HepG2 (cell line): ENCODE data around the gene HRC. TPM values are rescaled to one million over a fixed set of nuclear protein-coding genes. Genes with fewer than 3 reads are reported as not detected.

Experiments
- ASH2L ChIP-seq: fragments of 300-600, 200-600 bp; sonication (generic); IDR thresholded peaks from 2 replicates; pipeline ENCODE4 v1.7.0; 2017; ENCODE audit warnings: low read depth, mild to moderate bottlenecking, moderate library complexity, mixed read lengths, low read length; ENCODE audit not compliant: insufficient read length
- ATF3 ChIP-seq: sonication (generic); formaldehyde crosslinking; IDR thresholded peaks from 2 replicates; pipeline ENCODE4 v1.4.0; 2020; ENCODE audit warnings: missing genetic modification reagents
- ESRRA ChIP-seq: sonication (generic); formaldehyde crosslinking; IDR thresholded peaks from 2 replicates; pipeline ENCODE4 v1.5.1; 2020; ENCODE audit warnings: mild to moderate bottlenecking, low read depth, missing genetic modification reagents
- FOXP1 ChIP-seq, 2 experiments: fragments of 450-650 bp in 1 of 2; IDR thresholded peaks; 2 replicates each; pipeline ENCODE4 v1.6.1; 2017 to 2018; ENCODE audit warnings: antibody characterized with exemption in 1 of 2
- IRF9 ChIP-seq: sonication (generic); formaldehyde crosslinking; IDR thresholded peaks from 2 replicates; pipeline ENCODE4 v1.8.0; 2022; ENCODE audit warnings: missing genetic modification reagents, mild to moderate bottlenecking, borderline replicate concordance
- KDM4B ChIP-seq: sonication (generic); formaldehyde crosslinking; IDR thresholded peaks from 2 replicates; pipeline ENCODE4 v1.4.0; 2020; ENCODE audit warnings: missing genetic modification reagents
- RORA ChIP-seq: sonication (generic); formaldehyde crosslinking; IDR thresholded peaks from 2 replicates; pipeline ENCODE4 v1.5.0; 2020; ENCODE audit warnings: mild to moderate bottlenecking, missing genetic modification reagents, moderate library complexity
- SUZ12 ChIP-seq: fragments of 150-350 bp; IDR thresholded peaks from 2 replicates; pipeline ENCODE4 v1.6.1; 2014; ENCODE audit warnings: low read depth, low read length
- TFDP2 ChIP-seq: sonication (generic); formaldehyde crosslinking; IDR thresholded peaks from 2 replicates; pipeline ENCODE4 v1.4.0; 2020; ENCODE audit warnings: missing genetic modification reagents
- TMF1 ChIP-seq: sonication (generic); formaldehyde crosslinking; IDR thresholded peaks from 2 replicates; pipeline ENCODE4 v1.8.1; 2022; ENCODE audit warnings: low read depth, missing genetic modification reagents
- TSC22D2 ChIP-seq: sonication (generic); formaldehyde crosslinking; IDR thresholded peaks from 2 replicates; pipeline ENCODE4 v1.5.1; 2020; ENCODE audit warnings: missing genetic modification reagents, mild to moderate bottlenecking, borderline replicate concordance
- ZNF501 ChIP-seq: sonication (generic); formaldehyde crosslinking; IDR thresholded peaks from 2 replicates; pipeline ENCODE4 v1.5.1; 2020; ENCODE audit warnings: mild to moderate bottlenecking, moderate library complexity, missing genetic modification reagents
- ZNF558 ChIP-seq: sonication (generic); formaldehyde crosslinking; IDR thresholded peaks from 2 replicates; pipeline ENCODE4 v1.9.0; 2022; ENCODE audit warnings: mild to moderate bottlenecking, missing genetic modification reagents, borderline replicate concordance
- ZNF891 ChIP-seq: sonication (generic); formaldehyde crosslinking; IDR thresholded peaks from 2 replicates; pipeline ENCODE4 v1.5.0; 2020; ENCODE audit warnings: mild to moderate bottlenecking, missing genetic modification reagents
- ZSCAN30 ChIP-seq: sonication (generic); formaldehyde crosslinking; IDR thresholded peaks from 2 replicates; pipeline ENCODE4 v1.5.0; 2020; ENCODE audit warnings: mild to moderate bottlenecking, missing genetic modification reagents
- ZSCAN9 ChIP-seq: IDR thresholded peaks from 2 replicates; pipeline ENCODE4 v1.6.1; 2016; ENCODE audit warnings: borderline replicate concordance
- polyA plus RNA-seq, 8 experiments: library from polyadenylated mRNA; depleted of rRNA in 3 of 8; stranded (reverse) in 7 of 8; unstranded in 1 of 8; fragments of >200 nt; fragmentation: Illumina TruSeq in 4 of 8; extraction: Trizol in 4 of 8; gene quantifications; 2 replicates each; pipeline versions ENCODE4 v1.2.1 to v1.2.3, GENCODE V29; 2011 to 2016; ENCODE audit warnings: low read depth in 4 of 8, missing spikeins in 1 of 8, mixed read lengths in 1 of 8; ENCODE audit not compliant: insufficient read depth in 1 of 8
- total RNA-seq, 5 experiments: library from RNA; depleted of rRNA; stranded (reverse); fragments of >200 nt; fragmentation: Illumina TruSeq; extraction: Trizol; gene quantifications; 2 replicates each; pipeline ENCODE4 v1.2.3, GENCODE V29; 2016; ENCODE audit warnings: low read depth in 1 of 5
- TF ChIP-seq, protein P1 (sequence below): sonication (generic); formaldehyde crosslinking; IDR thresholded peaks from 2 replicates; pipeline ENCODE4 v1.4.0; 2020; ENCODE audit warnings: missing genetic modification reagents
- TF ChIP-seq, protein P2 (sequence below): sonication (generic); formaldehyde crosslinking; IDR thresholded peaks from 2 replicates; pipeline ENCODE4 v1.4.0; 2020; ENCODE audit warnings: missing genetic modification reagents
- TF ChIP-seq, protein P3 (sequence below): sonication (generic); formaldehyde crosslinking; conservative IDR thresholded peaks from 2 replicates; pipeline ENCODE4 v1.4.0; 2020; ENCODE audit warnings: missing genetic modification reagents

The HRC gene
- total and polyA plus RNA-seq, 2 of the 13 experiments (the other 11 are each of a cell fraction or from before 2014, with no cell fraction given) = 3.6 to 15.4 TPM

- TF ChIP-seq, protein P1, sequence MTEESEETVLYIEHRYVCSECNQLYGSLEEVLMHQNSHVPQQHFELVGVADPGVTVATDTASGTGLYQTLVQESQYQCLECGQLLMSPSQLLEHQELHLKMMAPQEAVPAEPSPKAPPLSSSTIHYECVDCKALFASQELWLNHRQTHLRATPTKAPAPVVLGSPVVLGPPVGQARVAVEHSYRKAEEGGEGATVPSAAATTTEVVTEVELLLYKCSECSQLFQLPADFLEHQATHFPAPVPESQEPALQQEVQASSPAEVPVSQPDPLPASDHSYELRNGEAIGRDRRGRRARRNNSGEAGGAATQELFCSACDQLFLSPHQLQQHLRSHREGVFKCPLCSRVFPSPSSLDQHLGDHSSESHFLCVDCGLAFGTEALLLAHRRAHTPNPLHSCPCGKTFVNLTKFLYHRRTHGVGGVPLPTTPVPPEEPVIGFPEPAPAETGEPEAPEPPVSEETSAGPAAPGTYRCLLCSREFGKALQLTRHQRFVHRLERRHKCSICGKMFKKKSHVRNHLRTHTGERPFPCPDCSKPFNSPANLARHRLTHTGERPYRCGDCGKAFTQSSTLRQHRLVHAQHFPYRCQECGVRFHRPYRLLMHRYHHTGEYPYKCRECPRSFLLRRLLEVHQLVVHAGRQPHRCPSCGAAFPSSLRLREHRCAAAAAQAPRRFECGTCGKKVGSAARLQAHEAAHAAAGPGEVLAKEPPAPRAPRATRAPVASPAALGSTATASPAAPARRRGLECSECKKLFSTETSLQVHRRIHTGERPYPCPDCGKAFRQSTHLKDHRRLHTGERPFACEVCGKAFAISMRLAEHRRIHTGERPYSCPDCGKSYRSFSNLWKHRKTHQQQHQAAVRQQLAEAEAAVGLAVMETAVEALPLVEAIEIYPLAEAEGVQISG (CRISPR knock-in tag) = peak; percentile 69
- TF ChIP-seq FOXP1 (IDR thresholded peaks at IDR 0.05) = no peak
- no peak for TF ChIP-seq FOXP1 (CRISPR knock-in tag; IDR thresholded peaks at IDR 0.05)
- no peak for TF ChIP-seq RORA
- TF ChIP-seq ZNF501 (CRISPR knock-in tag) = peak; percentile 72; the same call in 1 of the 2 replicates
- peak; percentile 64; the same call in 1 of the 2 replicates for TF ChIP-seq IRF9 (CRISPR knock-in tag)
- peak; percentile 64 for TF ChIP-seq ASH2L
- no peak for TF ChIP-seq ZNF558 (CRISPR knock-in tag)
- TF ChIP-seq, protein P2, sequence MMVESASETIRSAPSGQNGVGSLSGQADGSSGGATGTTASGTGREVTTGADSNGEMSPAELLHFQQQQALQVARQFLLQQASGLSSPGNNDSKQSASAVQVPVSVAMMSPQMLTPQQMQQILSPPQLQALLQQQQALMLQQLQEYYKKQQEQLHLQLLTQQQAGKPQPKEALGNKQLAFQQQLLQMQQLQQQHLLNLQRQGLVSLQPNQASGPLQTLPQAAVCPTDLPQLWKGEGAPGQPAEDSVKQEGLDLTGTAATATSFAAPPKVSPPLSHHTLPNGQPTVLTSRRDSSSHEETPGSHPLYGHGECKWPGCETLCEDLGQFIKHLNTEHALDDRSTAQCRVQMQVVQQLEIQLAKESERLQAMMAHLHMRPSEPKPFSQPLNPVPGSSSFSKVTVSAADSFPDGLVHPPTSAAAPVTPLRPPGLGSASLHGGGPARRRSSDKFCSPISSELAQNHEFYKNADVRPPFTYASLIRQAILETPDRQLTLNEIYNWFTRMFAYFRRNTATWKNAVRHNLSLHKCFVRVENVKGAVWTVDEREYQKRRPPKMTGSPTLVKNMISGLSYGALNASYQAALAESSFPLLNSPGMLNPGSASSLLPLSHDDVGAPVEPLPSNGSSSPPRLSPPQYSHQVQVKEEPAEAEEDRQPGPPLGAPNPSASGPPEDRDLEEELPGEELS (CRISPR knock-in tag) = peak; percentile 61; the same call in 1 of the 2 replicates
- no peak for TF ChIP-seq TMF1 (CRISPR knock-in tag)
- peak; percentile 93 for TF ChIP-seq TFDP2 (CRISPR knock-in tag)
- peak; percentile 86 for TF ChIP-seq ATF3 (CRISPR knock-in tag)
- TF ChIP-seq TSC22D2 (CRISPR knock-in tag) = no peak
- no peak for TF ChIP-seq ZSCAN30 (CRISPR knock-in tag)
- TF ChIP-seq KDM4B = no peak
- TF ChIP-seq ZNF891 (CRISPR knock-in tag) = peak; percentile 51; the same call in 1 of the 2 replicates
- no peak for TF ChIP-seq SUZ12
- TF ChIP-seq, protein P3, sequence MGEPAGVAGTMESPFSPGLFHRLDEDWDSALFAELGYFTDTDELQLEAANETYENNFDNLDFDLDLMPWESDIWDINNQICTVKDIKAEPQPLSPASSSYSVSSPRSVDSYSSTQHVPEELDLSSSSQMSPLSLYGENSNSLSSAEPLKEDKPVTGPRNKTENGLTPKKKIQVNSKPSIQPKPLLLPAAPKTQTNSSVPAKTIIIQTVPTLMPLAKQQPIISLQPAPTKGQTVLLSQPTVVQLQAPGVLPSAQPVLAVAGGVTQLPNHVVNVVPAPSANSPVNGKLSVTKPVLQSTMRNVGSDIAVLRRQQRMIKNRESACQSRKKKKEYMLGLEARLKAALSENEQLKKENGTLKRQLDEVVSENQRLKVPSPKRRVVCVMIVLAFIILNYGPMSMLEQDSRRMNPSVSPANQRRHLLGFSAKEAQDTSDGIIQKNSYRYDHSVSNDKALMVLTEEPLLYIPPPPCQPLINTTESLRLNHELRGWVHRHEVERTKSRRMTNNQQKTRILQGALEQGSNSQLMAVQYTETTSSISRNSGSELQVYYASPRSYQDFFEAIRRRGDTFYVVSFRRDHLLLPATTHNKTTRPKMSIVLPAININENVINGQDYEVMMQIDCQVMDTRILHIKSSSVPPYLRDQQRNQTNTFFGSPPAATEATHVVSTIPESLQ (CRISPR knock-in tag) = no peak
- no peak for TF ChIP-seq ZSCAN9
- TF ChIP-seq ESRRA = no peak
Measured at GRCh38 chr19:49118565-49119410, 36.4 kb downstream of the HRC start, which contains the start of gene C19orf73 (continued).
